Measurements from ENCODE around the gene AGO3.
"Not testable (repeated sequence)": the region's sequence is repeated elsewhere in the genome, so short reads cannot be mapped to it uniquely, and the experiment has no call there.

The AGO3 gene

DNA sequence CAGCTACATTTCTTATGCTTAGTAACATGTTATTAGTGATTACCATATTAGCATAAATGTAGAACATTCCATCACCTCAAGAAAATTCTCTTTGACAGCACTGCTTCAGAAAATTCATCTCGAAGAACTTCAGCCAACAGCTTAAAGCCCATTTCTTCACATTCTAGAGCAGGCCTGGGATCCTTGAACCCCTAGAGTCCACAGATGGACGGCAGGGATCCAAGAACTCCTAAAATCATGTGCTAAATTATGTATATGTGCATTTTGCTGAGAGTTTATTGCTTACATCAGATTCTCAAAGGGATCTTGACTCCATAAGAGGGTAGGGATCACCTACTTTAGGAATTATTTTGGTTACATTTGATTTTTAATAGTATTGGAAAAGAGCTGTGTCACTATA is 76.8 kb downstream of the AGO3 start:
- TF ChIP-seq, protein P1, sequence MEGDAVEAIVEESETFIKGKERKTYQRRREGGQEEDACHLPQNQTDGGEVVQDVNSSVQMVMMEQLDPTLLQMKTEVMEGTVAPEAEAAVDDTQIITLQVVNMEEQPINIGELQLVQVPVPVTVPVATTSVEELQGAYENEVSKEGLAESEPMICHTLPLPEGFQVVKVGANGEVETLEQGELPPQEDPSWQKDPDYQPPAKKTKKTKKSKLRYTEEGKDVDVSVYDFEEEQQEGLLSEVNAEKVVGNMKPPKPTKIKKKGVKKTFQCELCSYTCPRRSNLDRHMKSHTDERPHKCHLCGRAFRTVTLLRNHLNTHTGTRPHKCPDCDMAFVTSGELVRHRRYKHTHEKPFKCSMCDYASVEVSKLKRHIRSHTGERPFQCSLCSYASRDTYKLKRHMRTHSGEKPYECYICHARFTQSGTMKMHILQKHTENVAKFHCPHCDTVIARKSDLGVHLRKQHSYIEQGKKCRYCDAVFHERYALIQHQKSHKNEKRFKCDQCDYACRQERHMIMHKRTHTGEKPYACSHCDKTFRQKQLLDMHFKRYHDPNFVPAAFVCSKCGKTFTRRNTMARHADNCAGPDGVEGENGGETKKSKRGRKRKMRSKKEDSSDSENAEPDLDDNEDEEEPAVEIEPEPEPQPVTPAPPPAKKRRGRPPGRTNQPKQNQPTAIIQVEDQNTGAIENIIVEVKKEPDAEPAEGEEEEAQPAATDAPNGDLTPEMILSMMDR (IDR thresholded peaks at IDR 0.05; ENCODE audit: low read depth, low read length), result no peak
- no peak for DNase-seq (ENCODE audit: extremely low read depth, low read depth)

DNA sequence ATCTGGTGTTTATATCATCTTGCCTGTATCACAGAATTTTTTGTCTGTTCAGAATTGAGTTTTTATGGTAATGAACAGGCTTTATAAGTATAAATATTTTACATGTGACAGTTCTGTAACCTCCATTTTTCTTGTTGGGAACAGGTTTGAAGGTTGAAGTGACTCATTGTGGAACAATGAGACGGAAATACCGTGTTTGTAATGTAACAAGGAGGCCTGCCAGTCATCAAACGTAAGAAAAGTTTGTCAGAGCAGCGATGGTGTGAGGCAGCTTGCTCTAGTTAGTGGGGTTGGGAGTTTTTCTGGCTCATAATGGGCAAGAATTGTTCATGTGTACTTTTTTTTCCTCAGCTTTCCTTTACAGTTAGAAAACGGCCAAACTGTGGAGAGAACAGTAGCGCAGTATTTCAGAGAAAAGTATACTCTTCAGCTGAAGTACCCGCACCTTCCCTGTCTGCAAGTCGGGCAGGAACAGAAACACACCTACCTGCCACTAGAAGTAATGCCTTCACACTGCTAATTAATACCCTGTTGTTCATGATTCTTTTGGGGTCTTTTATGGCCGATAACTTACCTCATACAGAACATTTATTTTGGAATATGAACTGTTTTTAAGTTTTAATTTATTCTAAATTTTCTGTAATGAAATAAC is 77.8 kb downstream of the AGO3 start:
- TF ChIP-seq, protein P1 (IDR thresholded peaks at IDR 0.05; ENCODE audit: low read depth, low read length), result no peak
- no peak for DNase-seq (ENCODE audit: extremely low read depth, low read depth)

GRCh38 chr1:36014722-36015220 is 83.9 kb downstream of the AGO3 start:
- no peak for DNase-seq (ENCODE audit: extremely low read depth, low read depth)
- TF ChIP-seq, protein P1 (IDR thresholded peaks at IDR 0.05; ENCODE audit: low read depth, low read length), result no peak

GRCh38 chr1:36016686-36017085 is 85.8 kb downstream of the AGO3 start:
- TF ChIP-seq, protein P1 (IDR thresholded peaks at IDR 0.05; ENCODE audit: low read depth, low read length), result no peak
- DNase-seq (ENCODE audit: extremely low read depth, low read depth), result no peak

- TF ChIP-seq, protein P1 (IDR thresholded peaks at IDR 0.05; ENCODE audit: low read depth, low read length), result no peak
- no peak for DNase-seq (ENCODE audit: extremely low read depth, low read depth)
Observed at GRCh38 chr1:36023098-36023769, 92.3 kb downstream of the AGO3 start.

- DNase-seq (ENCODE audit: extremely low read depth, low read depth), result not testable (repeated sequence)
Observed at GRCh38 chr1:36024024-36024423, 93.1 kb downstream of the AGO3 start.

- no peak for DNase-seq (ENCODE audit: extremely low read depth, low read depth)
- TF ChIP-seq, protein P1 (IDR thresholded peaks at IDR 0.05; ENCODE audit: low read depth, low read length), result no peak
Observed at GRCh38 chr1:36024847-36025246, 93.9 kb downstream of the AGO3 start.
